Limb (tissue), 2 donors: ENCODE results near the gene DHFR.

Experiments used
- DNase-seq, 2 donors: peaks; one replicate each; pipeline ENCODE4 v3.0.0-alpha.2; 2016; ENCODE audit errors: extremely low spot score in 2 of 2

Gene DHFR

DNA sequence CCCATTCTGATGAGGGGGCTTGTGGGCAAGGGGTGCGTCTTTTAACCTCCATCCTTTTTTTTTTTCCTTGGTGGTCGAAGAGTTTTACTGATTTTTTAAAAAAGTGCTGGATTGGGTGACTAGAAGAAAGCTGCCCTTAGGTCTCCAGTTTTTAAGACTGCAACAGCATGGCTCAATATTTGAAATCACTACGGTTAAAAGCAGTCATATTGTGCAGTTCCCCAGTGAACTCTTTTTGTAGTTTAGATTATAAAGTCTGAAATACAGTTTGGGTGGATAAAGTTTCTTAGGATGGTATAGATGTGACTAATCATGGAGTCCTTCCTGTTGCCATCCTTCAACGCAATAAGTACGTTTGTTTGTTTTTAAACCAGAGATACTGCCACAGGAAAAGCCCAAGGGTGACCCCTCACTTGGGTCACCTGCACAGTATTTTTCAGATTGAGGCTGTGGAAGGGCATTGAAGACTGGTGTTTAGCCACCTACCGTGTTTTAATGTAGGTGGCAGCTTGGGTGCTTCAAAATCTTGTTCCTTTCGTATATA, 520 bp upstream of the DHFR start:
- no peak for DNase-seq

GRCh38 chr5:80654054-80654390, 761 bp downstream of the DHFR start:
- no peak for DNase-seq

- DNase-seq, result no peak
These were observed 1.3 kb downstream of the DHFR start for GRCh38 chr5:80653502-80653901.

GRCh38 chr5:80646926-80647325, 7.9 kb downstream of the DHFR start:
- no peak for DNase-seq

GRCh38 chr5:80644900-80645299, 9.9 kb downstream of the DHFR start:
- DNase-seq, result no peak

GRCh38 chr5:80641353-80641752, 13.4 kb downstream of the DHFR start:
- no peak for DNase-seq

DNA sequence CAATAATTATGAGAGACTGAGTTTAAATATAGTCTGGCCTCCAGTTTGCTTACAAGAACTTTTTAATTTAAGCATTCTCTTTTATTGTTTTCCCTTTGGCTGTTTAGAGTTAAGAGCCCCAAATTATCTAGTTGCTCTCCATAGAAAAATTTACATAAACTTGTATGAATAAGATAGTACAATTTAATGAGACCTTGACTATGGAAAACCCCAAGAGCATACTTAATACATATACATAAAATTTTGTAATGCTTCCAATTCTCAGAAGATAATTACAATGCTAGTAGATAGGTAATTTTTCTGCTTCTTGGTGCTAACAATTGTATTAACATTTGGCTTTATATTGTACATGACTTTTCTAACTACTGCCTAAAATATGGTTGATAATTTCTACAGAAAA, 20.6 kb downstream of the DHFR start:
- no peak for DNase-seq

DNA sequence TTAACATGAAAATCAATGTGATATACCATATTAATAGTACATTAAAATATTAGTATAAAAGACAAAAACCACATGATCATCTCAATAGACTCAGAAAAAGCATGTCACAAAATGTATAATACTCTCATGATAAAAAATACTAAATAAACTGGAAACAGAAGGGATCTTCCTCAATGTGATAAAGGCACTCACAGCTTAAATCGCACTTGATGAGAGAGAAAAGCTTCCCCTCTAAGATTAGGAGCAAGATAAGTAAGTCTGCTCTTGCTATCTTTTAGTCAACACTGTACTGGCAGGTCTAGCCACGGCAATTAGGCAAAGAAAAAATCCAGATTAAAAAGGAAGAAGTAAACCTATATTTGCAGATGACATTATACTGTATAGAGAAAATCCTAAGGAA, 22.1 kb downstream of the DHFR start:
- DNase-seq, result no peak

DNA sequence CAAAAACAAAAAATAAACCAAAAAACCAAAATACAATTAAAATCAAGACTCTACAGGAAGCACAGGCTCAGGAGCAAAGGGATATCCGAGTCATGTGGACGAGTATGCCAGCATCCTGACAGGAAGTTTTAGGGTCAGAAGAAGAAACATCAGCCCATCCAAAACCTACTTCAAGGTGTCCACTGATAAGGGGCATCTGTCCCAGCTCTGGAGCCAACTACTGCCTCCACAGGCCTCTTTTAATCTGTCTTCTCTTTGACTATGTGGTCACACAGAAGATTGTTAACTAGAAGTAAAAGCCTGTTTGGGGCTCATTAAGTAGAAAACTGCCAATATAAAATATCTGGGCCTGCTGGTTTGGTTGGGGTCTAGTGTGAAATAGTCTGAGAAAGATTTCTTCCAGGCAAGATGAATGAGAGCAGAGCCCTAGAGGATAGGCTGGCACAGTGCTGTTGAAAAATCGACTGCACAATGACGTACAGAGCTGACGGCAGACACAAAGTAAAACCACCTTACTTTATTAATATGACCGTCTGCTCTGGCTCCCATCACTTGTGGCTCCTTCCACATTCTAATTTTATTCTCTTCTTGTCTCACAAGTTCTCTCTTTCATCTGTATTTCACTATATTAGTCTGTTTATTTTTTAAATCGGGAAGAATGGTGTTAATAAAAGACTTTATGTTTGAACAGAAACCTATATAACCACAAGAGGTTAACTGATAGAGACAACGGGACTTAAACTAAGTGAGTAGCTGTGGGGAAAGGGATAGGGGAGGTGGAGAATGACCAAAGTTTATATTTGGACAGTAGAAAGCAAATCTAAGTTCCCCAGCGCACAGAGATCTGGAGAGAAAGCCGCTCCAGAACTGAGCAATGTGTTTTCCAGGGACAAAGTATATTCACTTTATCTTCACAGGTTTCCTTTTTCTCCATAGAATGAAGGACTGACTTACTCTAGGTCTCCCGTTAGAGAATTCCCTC, 23.2 kb downstream of the DHFR start:
- DNase-seq, result no peak

- DNase-seq, result no peak
These were observed 25.5 kb downstream of the DHFR start for GRCh38 chr5:80629281-80629680.

DNA sequence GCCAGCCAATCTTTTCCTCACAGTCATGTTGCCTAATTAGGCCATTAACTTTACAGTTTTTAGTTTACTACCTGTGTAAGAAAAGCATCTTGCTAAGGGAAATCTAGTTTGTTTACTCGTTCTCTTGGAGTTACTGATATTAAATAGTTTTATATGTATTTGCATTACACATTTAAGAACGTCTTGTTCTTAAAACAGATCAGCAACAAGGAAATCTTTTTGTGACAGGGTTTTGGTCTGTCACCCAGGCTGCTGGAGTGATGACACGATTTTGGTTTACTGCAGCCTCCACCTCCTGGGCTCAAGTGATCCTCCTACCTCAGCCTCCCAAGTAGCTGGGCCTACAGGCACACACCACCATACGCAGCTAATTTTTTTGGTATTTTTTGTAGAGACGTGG, 29.6 kb downstream of the DHFR start:
- DNase-seq, result no peak

DNA sequence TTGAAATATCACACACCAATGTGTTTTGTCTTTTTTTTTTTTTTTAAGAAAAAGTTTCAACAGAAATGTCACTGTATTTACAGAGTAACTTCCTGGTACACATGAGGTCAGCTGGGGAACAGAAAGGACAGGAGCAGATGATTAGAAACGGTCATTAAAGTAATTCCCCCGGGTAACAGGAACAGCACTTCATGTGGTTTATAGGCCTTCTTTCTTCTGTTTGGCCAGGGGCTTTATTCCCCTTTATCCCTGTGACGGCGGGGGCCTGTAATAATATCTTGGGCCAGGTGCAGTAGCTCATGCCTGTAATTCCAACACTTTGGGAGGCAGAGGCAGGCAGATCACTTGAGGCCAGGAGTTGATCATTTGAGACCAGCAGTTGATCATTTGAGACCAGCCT, 30.8 kb downstream of the DHFR start:
- DNase-seq, result no peak

- DNase-seq, result no peak
These were observed 32.0 kb downstream of the DHFR start for GRCh38 chr5:80622756-80623155.

GRCh38 chr5:80620211-80620610, 34.6 kb downstream of the DHFR start:
- DNase-seq, result no peak

- no peak for DNase-seq
These were observed 35.7 kb downstream of the DHFR start for GRCh38 chr5:80619086-80619485.

DNA sequence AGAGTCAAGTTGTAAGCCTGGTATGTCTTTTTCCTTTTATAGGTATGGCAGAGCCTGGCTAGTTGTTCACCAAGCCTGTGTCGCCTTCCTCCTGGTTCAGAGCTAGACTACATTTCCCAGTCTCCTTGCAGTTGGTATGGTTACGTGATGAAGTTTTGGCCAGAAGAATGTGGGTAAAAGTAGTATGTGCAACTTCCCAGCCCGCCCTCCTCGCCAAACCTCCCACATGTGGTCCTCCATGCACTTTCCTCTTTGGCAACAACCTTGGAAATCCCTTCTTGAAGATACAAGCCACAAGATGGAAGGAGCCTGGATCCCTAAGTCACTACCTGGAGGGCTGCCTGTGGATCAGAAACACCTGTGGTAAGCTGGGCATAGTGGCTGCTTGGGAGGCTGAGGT, 36.3 kb downstream of the DHFR start:
- no peak for DNase-seq

GRCh38 chr5:80615266-80615914, 39.4 kb downstream of the DHFR start:
- no peak for DNase-seq

DNA sequence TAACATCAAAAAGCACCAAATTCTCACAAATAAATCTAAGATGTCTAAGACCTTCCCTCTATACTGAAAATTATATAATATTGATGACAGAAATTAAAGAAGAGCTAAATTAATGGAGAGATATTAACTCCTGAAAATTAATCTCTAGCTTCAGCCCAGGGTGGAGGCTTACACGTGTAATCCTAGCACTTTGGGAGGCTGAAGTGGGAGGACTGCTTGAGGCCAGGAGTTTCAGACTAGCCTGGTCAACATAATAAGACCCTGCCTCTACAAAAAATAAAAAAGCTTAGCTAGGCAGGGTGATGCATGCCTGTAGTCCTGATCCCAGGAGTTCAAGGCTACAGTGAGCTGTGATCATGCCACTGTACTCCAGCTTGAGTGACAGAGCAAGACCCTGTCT, 45.1 kb downstream of the DHFR start:
- no peak for DNase-seq

DNA sequence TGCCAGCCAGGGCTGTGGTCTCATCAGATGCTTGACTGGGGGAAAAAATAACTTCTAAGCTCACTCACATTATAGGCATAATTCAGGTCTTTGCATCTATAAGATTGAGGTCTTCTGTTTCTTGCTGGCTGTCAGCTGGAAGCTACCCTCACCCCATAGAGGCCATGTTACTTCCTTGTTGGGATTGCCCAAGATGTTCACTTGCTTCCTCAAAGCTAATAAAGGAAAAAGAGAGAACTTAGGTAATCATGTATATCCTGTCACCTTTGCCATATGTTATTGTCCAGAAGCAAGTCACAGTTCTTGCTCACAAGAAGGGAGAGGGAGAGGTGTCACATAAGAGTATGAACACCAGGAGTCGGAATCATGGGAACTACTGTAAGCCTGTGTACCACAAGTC, 46.1 kb downstream of the DHFR start:
- no peak for DNase-seq

GRCh38 chr5:80607832-80608231, 47.0 kb downstream of the DHFR start:
- DNase-seq, result no peak

GRCh38 chr5:80607343-80607742, 47.4 kb downstream of the DHFR start:
- no peak for DNase-seq

DNA sequence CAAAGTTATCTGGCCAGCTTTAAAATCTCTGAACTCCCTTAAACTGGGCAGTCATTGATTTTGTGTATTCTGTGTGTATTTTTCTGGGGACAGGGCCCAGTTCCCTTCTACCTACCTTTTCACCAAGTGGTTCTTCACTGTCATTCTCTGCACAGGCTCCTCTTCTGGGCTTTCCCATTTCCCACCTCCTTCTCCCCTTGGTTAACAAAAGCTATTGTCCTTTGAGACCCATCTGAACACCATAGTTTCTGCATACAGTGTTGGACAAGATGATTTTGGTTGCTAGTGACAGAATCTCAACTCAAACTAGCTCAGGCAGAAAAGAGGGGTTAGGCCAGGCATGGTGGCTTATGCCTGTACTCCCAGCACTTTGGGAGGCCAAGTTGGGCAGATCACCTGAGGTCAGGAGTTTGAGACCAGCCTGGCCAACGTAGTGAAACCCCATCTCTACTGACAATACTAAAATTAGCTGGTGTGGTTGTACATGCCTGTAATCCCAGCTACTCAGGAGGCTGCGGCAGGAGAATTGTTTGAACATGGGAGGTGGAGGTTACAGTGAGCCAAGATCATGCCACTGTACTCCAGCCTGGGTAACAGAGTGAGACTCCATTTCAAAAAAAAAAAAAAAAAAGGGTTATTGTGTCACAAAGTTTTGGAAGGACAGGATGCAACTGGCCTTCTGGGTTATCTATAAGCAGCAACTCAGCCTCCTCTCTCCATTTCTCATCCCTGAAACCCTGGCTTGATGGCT, 53.7 kb downstream of the DHFR start:
- DNase-seq, result no peak
